CD4-positive, alpha-beta memory T cell (primary cell): Measurements from ENCODE around the gene RIPOR3. TPM values are rescaled to one million over a fixed set of nuclear protein-coding genes. Genes with fewer than 3 reads are reported as not detected.
"Not testable (repeated sequence)": the region's sequence is repeated elsewhere in the genome, so short reads cannot be mapped to it uniquely, and the experiment has no call there.

Experiments
- CTCF ChIA-PET: fragments of 350-600 bp; sonication (Branson Sonifier 250); formaldehyde crosslinking; loops from one replicate; lab custom pipeline; 2021; ENCODE audit warnings: inconsistent platforms; ENCODE audit not compliant: partially characterized antibody; lab: Charles Lee
- POLR2A ChIA-PET: fragments of 350-600 bp; sonication (Branson Sonifier 250); formaldehyde crosslinking; loops from one replicate; lab custom pipeline; 2021; ENCODE audit not compliant: partially characterized antibody; lab: Charles Lee
- DNase-seq, 5 donors: peaks; one replicate each; pipeline versions ENCODE4 v3.0.0 to v3.0.0-alpha.2; 2020 to 2022; ENCODE audit warnings: mixed read lengths in 1 of 5
- H3K27ac ChIP-seq: one replicate; pipeline ENCODE4 v1.7.0; 2013; ENCODE audit warnings: low read depth, low read length
- H3K27me3 ChIP-seq: 2 replicates; pipeline ENCODE4 v1.7.0; 2013; ENCODE audit warnings: mild to moderate bottlenecking, low read length, moderate library complexity; ENCODE audit not compliant: insufficient read depth
- H3K36me3 ChIP-seq: 2 replicates; pipeline ENCODE4 v1.7.0; 2013; ENCODE audit warnings: mild to moderate bottlenecking, low read length, moderate library complexity; ENCODE audit not compliant: insufficient read depth
- H3K4me1 ChIP-seq: 2 replicates; pipeline ENCODE4 v1.7.0; 2013; ENCODE audit warnings: mild to moderate bottlenecking, low read length, moderate library complexity; ENCODE audit not compliant: insufficient read depth
- H3K4me3 ChIP-seq, 2 donors: one replicate each; pipeline ENCODE4 v1.7.0; 2013; ENCODE audit warnings: low read length in 2 of 2, mild to moderate bottlenecking in 1 of 2
- H3K9me3 ChIP-seq, 2 donors: one replicate each; pipeline ENCODE4 v1.7.0; 2013; ENCODE audit warnings: low read length in 2 of 2, control low read depth in 1 of 2; ENCODE audit not compliant: control insufficient read depth in 1 of 2
- H3K27ac Mint-ChIP-seq, 7 donors: one replicate each; pipeline ENCODE4 v1.8.0; 2020 to 2021; ENCODE audit warnings: mixed read lengths in 7 of 7, mild to moderate bottlenecking in 6 of 7, inconsistent platforms in 3 of 7, moderate library complexity in 3 of 7
- H3K27me3 Mint-ChIP-seq, 2 donors: one replicate each; pipeline ENCODE4 v1.8.0; 2020 to 2021; ENCODE audit warnings: mixed read lengths in 2 of 2
- H3K36me3 Mint-ChIP-seq, 2 donors: one replicate each; pipeline ENCODE4 v1.8.0; 2020 to 2021; ENCODE audit warnings: mixed read lengths in 2 of 2, inconsistent platforms in 1 of 2, mild to moderate bottlenecking in 1 of 2
- H3K4me1 Mint-ChIP-seq, 4 donors: one replicate each; pipeline ENCODE4 v1.8.0; 2020 to 2021; ENCODE audit warnings: mixed read lengths in 4 of 4, mild to moderate bottlenecking in 1 of 4
- H3K4me3 Mint-ChIP-seq, 8 donors: one replicate each; pipeline ENCODE4 v1.8.0; 2020 to 2021; ENCODE audit warnings: mixed read lengths in 8 of 8, mild to moderate bottlenecking in 7 of 8, moderate library complexity in 6 of 8, inconsistent platforms in 3 of 8
- H3K9me3 Mint-ChIP-seq, 8 donors: one replicate each; pipeline ENCODE4 v1.8.0; 2020 to 2021; ENCODE audit warnings: mixed read lengths in 8 of 8, mild to moderate bottlenecking in 5 of 8, inconsistent platforms in 3 of 8, moderate library complexity in 1 of 8
- intact Hi-C: fragments of 100-400 bp; cut with micrococcal nuclease; formaldehyde crosslinking; loops from one replicate; pipeline ENCODE4 v1.15.1; 2023
- polyA plus RNA-seq, 2 donors: library from polyadenylated mRNA; unstranded; fragments of 300-500 nt; fragmentation: Illumina TruSeq; gene quantifications; one replicate each; pipeline ENCODE4 v1.2.3, GENCODE V29; 2021
- total RNA-seq, 2 experiments: library from RNA; stranded (reverse); gene quantifications; one replicate each; pipeline ENCODE4 v1.2.3, GENCODE V29; 2021

The RIPOR3 gene
- total and polyA plus RNA-seq, 4 experiments from 2014 or later, result 0.49 to 1.3 TPM; not detected in 2

- CTCF ChIA-PET, result no interaction called here
- H3K36me3 Mint-ChIP-seq, result no peaks in the 10 kb centered on the region
Observed at GRCh38 chr20:50648651-50649050, 42.7 kb downstream of the RIPOR3 start.

GRCh38 chr20:50646483-50646996, 44.8 kb downstream of the RIPOR3 start:
- H3K9me3 Mint-ChIP-seq, result peaks cover 0 to 5% (median 0%) of the 10 kb centered on the region in 8 donors
- H3K27ac Mint-ChIP-seq, result peak overlapping the region in 1 of 7 donors; percentile 55
- H3K27ac ChIP-seq, result no peak overlapping the region
- peaks cover 0 to 4% of the 10 kb centered on the region in 2 donors for H3K27me3 Mint-ChIP-seq
- H3K4me3 ChIP-seq, result no peak overlapping the region
- no peaks in the 10 kb centered on the region for H3K4me1 ChIP-seq
- POLR2A ChIA-PET, result no interaction called here
- CTCF ChIA-PET, result no interaction called here
- no peaks in the 10 kb centered on the region for H3K36me3 Mint-ChIP-seq
- no peaks in the 10 kb centered on the region for H3K27me3 ChIP-seq
- peaks cover 0 to 4% of the 10 kb centered on the region in 2 donors for H3K9me3 ChIP-seq
- no peak overlapping the region for H3K4me3 Mint-ChIP-seq
- DNase-seq, result no peak
- intact Hi-C loops, result no loop called here
- H3K36me3 ChIP-seq, result no peaks in the 10 kb centered on the region
- no peaks in the 10 kb centered on the region for H3K4me1 Mint-ChIP-seq

More at GRCh38 chr20:50648651-50649050, 42.7 kb downstream of the RIPOR3 start:
- Mint-ChIP-seq H3K27ac (peak overlapping the region in 1 of 7 donors; percentile 6), H3K27me3 (peaks cover 0 to 2% of the 10 kb centered on the region in 2 donors), H3K9me3 (peaks cover 0 to 5% (median 0%) of the 10 kb centered on the region in 8 donors), H3K4me3 (no peak overlapping the region), H3K4me1 (no peaks in the 10 kb centered on the region)
- H3K9me3 ChIP-seq, result peaks cover 0 to 4% of the 10 kb centered on the region in 2 donors
- H3K27ac ChIP-seq, result no peak overlapping the region
- no peaks in the 10 kb centered on the region for H3K4me1 ChIP-seq
- H3K27me3 ChIP-seq, result no peaks in the 10 kb centered on the region
- no peak overlapping the region for H3K4me3 ChIP-seq
- no peak for DNase-seq
- H3K36me3 ChIP-seq, result no peaks in the 10 kb centered on the region
- intact Hi-C loops, result no loop called here
- POLR2A ChIA-PET, result no interaction called here

DNA sequence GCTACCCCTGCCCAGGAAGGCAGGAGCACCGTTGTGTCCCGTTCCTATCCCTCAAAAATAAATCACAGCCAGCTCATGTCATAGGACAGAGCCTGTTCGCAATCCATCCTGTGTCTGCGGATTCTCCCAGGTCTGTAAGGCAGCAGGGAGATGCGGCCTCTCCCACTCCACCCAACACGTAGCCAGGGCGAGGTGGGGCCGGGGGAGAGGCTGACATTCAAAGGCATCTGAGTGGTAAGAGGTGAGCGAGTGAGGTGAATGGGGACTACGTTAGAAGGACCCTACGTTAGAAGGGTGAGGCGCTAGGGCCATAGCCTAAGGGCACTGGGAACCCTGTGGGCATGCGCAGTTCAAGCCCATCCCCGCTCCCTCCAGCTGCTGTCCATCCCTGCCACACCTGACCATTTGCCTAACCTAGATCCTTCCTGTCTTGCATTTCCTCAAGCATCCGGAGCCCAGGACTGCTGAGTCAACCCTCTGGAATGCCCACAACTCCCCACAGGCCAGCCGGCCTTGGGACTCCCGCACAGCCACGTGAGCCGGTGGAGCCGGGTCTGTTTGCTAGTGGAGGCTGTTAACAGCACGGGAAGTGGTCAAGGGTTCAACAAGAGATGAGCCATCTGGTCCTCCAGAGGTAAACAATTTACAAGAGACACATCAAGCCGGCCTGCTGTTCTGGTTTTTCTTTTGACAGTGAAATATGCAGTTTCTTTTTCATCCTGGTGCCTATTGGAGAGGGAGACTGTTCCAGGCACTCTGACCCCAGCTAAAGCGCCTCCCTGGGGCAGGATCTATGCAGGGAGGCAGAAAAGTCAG, 45.9 kb downstream of the RIPOR3 start:
- no peak overlapping the region for H3K4me3 ChIP-seq
- no peak for DNase-seq
- Mint-ChIP-seq H3K9me3 (peaks cover 0 to 5% (median 0%) of the 10 kb centered on the region in 8 donors), H3K27me3 (peaks cover 0 to 4% of the 10 kb centered on the region in 2 donors), H3K27ac (no peak overlapping the region), H3K4me3 (no peak overlapping the region), H3K4me1 (no peaks in the 10 kb centered on the region), H3K36me3 (no peaks in the 10 kb centered on the region)
- H3K36me3 ChIP-seq, result no peaks in the 10 kb centered on the region
- H3K27ac ChIP-seq, result no peak overlapping the region
- CTCF ChIA-PET, result interaction anchor here (0.9 kb wide), 1 partner anchor 13 kb away, joined by 3 read pairs; no protein-coding TSS in a partner anchor
- intact Hi-C loops, result no loop called here
- peaks cover 0 to 4% of the 10 kb centered on the region in 2 donors for H3K9me3 ChIP-seq
- H3K27me3 ChIP-seq, result no peaks in the 10 kb centered on the region
- POLR2A ChIA-PET, result no interaction called here
- no peaks in the 10 kb centered on the region for H3K4me1 ChIP-seq

DNA sequence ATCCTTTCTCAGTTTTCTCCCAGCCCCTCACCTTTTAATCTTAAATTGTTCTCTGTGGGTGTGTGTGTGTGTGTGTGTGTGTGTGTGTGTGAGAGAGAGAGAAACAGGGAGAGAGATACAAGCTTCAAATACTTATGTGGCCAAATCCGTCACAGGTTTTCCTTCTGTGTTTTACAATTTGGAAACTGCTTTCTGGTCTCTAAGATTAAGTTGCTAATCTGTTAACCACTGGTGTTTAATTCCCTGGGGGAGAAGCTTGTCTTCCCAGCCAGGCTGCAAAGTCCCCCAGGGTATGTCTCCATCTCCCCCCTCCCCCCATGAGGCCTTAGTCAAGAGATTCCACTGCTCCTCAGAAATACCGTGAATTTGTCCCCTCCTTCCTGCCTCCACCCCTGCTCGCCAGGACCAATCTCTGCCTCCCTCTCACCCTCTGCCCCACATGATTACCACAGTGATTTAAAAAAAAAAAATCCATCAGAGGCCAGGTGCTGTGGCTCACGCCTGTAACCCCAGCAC, 49.0 kb downstream of the RIPOR3 start:
- Mint-ChIP-seq H3K27ac (no peak overlapping the region), H3K4me1 (no peaks in the 10 kb centered on the region), H3K36me3 (no peaks in the 10 kb centered on the region), H3K27me3 (peaks cover 0 to 4% of the 10 kb centered on the region in 2 donors), H3K4me3 (no peak overlapping the region), H3K9me3 (peaks cover 0 to 5% (median 0%) of the 10 kb centered on the region in 8 donors)
- peaks cover 0 to 4% of the 10 kb centered on the region in 2 donors for H3K9me3 ChIP-seq
- intact Hi-C loops, result no loop called here
- H3K27me3 ChIP-seq, result no peaks in the 10 kb centered on the region
- ChIA-PET POLR2A (no interaction called here), CTCF (interaction anchor here (0.7 kb wide), 1 partner anchor 1063 kb away, joined by 3 read pairs; no protein-coding TSS in a partner anchor)
- no peak overlapping the region for H3K4me3 ChIP-seq
- no peak for DNase-seq
- H3K27ac ChIP-seq, result no peak overlapping the region
- H3K36me3 ChIP-seq, result no peaks in the 10 kb centered on the region
- H3K4me1 ChIP-seq, result no peaks in the 10 kb centered on the region

GRCh38 chr20:50641625-50642287, 49.6 kb downstream of the RIPOR3 start:
- H3K4me3 ChIP-seq, H3K4me1 ChIP-seq, H3K4me3 Mint-ChIP-seq, H3K9me3 Mint-ChIP-seq, H3K27me3 ChIP-seq, DNase-seq, H3K27ac ChIP-seq, CTCF ChIA-PET, POLR2A ChIA-PET, intact Hi-C loops, H3K9me3 ChIP-seq, H3K27me3 Mint-ChIP-seq, H3K36me3 Mint-ChIP-seq, H3K4me1 Mint-ChIP-seq, H3K36me3 ChIP-seq: not testable (repeated sequence)
- H3K27ac Mint-ChIP-seq, result peak overlapping the region in 1 of 7 donors; percentile 22

- H3K4me1 ChIP-seq, H3K4me3 Mint-ChIP-seq, H3K27me3 Mint-ChIP-seq, H3K4me1 Mint-ChIP-seq, H3K4me3 ChIP-seq, H3K27ac Mint-ChIP-seq, H3K9me3 ChIP-seq, POLR2A ChIA-PET, DNase-seq, H3K36me3 Mint-ChIP-seq, H3K27me3 ChIP-seq, H3K36me3 ChIP-seq, H3K27ac ChIP-seq, H3K9me3 Mint-ChIP-seq: not testable (repeated sequence)
- CTCF ChIA-PET, result interaction anchor here (0.7 kb wide), 1 partner anchor 77 kb away, joined by 5 read pairs; no protein-coding TSS in a partner anchor
- intact Hi-C loops, result loop anchor here (5.0 kb wide), 1 partner anchor 453 kb away; no protein-coding TSS in a partner anchor
Observed at GRCh38 chr20:50639971-50640711, 51.2 kb downstream of the RIPOR3 start.
